HepG2 (cell line): Measurements from ENCODE around the gene GABRR2. TPM values are rescaled to one million over a fixed set of nuclear protein-coding genes. Genes with fewer than 3 reads are reported as not detected.
A peak's percentile ranks its signal among the peaks of the same experiment; 100 is the strongest.

Experiments
- ATAC-seq: fragments of 200-7000 bp; cut with Tn5 transposase; 3 replicates; pipeline ENCODE4 v1.9.1; 2020; ENCODE audit warnings: mild to moderate bottlenecking, moderate library complexity
- Bru-seq: library from RNA; stranded (reverse); fragments of 400-500 nt; gene quantifications from one replicate; lab custom pipeline; 2021; lab: Mats Ljungman, UMichigan
- BruChase-seq, 2 experiments: library from RNA; stranded (reverse); fragments of 400-500 nt; gene quantifications; one replicate each; lab custom pipeline; 2021; lab: Mats Ljungman, UMichigan
- BruUV-seq: library from RNA; stranded (reverse); fragments of 400-500 nt; replicated peaks from 2 replicates; lab custom pipeline; 2021; lab: Mats Ljungman, UMichigan
- CTCF ChIA-PET: fragments of 300-600 bp; formaldehyde crosslinking; extraction: SDS; loops from one replicate; lab custom pipeline; 2021; ENCODE audit warnings: low total read pairs, inconsistent platforms, low intra/inter-chr PET ratio; lab: Yijun Ruan, JAX
- POLR2A ChIA-PET: fragments of 350-600 bp; sonication (Branson Sonifier 250); formaldehyde crosslinking; loops from one replicate; lab custom pipeline; 2020; ENCODE audit warnings: antibody characterized with exemption, inconsistent platforms; lab: Yijun Ruan, JAX
- DNase-seq: peaks from one replicate; pipeline ENCODE4 v3.0.0-alpha.2; 2015; ENCODE audit warnings: low spot score
- FAIRE-seq: peaks from 3 replicates; lab custom pipeline; 2011; peaks lifted over from hg19 to GRCh38; lab: Jason Lieb, UNC
- H2AFZ ChIP-seq: one replicate; pipeline ENCODE4 v1.6.1; 2011; ENCODE audit warnings: low read length, inconsistent platforms
- H3K27ac ChIP-seq: fragments of 300-600 bp; 3 replicates; pipeline ENCODE4 v1.8.0; 2011; ENCODE audit warnings: mixed run types, mild to moderate bottlenecking, mixed read lengths, low read length, inconsistent platforms; ENCODE audit not compliant: insufficient read depth; ENCODE audit errors: extremely low read length
- H3K27me3 ChIP-seq, 2 experiments: fragments of 200-600 bp in 1 of 2; 2 replicates in 1 of 2; 3 replicates in 1 of 2; pipeline versions ENCODE4 v1.6.0 to v1.8.0; 2011; ENCODE audit warnings: low read length in 2 of 2, mild to moderate bottlenecking in 2 of 2, moderate library complexity in 2 of 2, inconsistent platforms in 1 of 2; ENCODE audit not compliant: insufficient read depth in 2 of 2, control insufficient read depth in 1 of 2
- H3K36me3 ChIP-seq, 2 experiments: fragments of 200-600 bp in 1 of 2; replicated peaks in 1 of 2; 2 replicates in 1 of 2; 3 replicates in 1 of 2; pipeline versions ENCODE4 v1.5.1 to v1.8.0; 2011; ENCODE audit warnings: low read length in 2 of 2, inconsistent platforms in 1 of 2; ENCODE audit not compliant: insufficient read depth in 2 of 2, control insufficient read depth in 1 of 2
- H3K4me1 ChIP-seq: 2 replicates; pipeline ENCODE4 v1.5.1; 2012; ENCODE audit warnings: low read length, inconsistent platforms; ENCODE audit not compliant: insufficient read depth
- H3K4me2 ChIP-seq: 2 replicates; pipeline ENCODE4 v1.6.0; 2011; ENCODE audit warnings: low read depth, low read length, inconsistent platforms
- H3K4me3 ChIP-seq, 3 experiments: fragments of 200-600 bp in 1 of 3; sonication (generic), shearing (Covaris generic) in 1 of 3; replicated peaks in 1 of 3; 2 replicates each; pipeline ENCODE4 v1.5.1; 2011 to 2016; ENCODE audit warnings: low read length in 3 of 3, inconsistent platforms in 2 of 3, low read depth in 2 of 3, mild to moderate bottlenecking in 2 of 3, control low read depth in 1 of 3, mixed read lengths in 1 of 3; ENCODE audit not compliant: insufficient read depth in 1 of 3
- H3K79me2 ChIP-seq: one replicate; pipeline ENCODE4 v1.6.1; 2011; ENCODE audit warnings: low read length, inconsistent platforms; ENCODE audit not compliant: insufficient read depth
- H3K9ac ChIP-seq: 2 replicates; pipeline ENCODE4 v1.6.0; 2011; ENCODE audit warnings: mild to moderate bottlenecking, low read depth, low read length, inconsistent platforms; ENCODE audit not compliant: insufficient read depth
- H3K9me3 ChIP-seq: 2 replicates; pipeline ENCODE4 v1.5.1; 2012; ENCODE audit warnings: mild to moderate bottlenecking, low read length
- H4K20me1 ChIP-seq: 2 replicates; pipeline ENCODE4 v1.6.0; 2011; ENCODE audit warnings: inconsistent platforms, mild to moderate bottlenecking, low read length, moderate library complexity; ENCODE audit not compliant: insufficient read depth
- MAFF ChIP-seq: IDR thresholded peaks from 2 replicates; pipeline ENCODE4 v1.6.1; 2011; ENCODE audit warnings: low read depth, low read length, improper control_type of control experiment
- PRPF4 ChIP-seq: fragments of 200-400 bp; formaldehyde crosslinking; IDR thresholded peaks from 2 replicates; pipeline ENCODE4 v1.6.1; 2016; ENCODE audit warnings: low read length, low read depth; ENCODE audit not compliant: poor library complexity, severe bottlenecking
- WGBS: methylation state at CpG from one replicate; pipeline ENCODE4 v1.1.6; 2017; ENCODE audit warnings: low lambda C conversion rate; 5-methylcytosine and 5-hydroxymethylcytosine counted together
- in situ Hi-C: cut with HindIII; loops from 2 replicates; pipeline ENCODE4 v1.10.0; 2017; ENCODE audit warnings: low pct_unique_long_range_greater_than_20kb; ENCODE audit not compliant: extremely low pct_ligation_motif_present
- intact Hi-C: fragments of 100-400 bp; cut with micrococcal nuclease; formaldehyde crosslinking; loops from one replicate; pipeline ENCODE4 v1.10.0; 2022; ENCODE audit not compliant: unreplicated experiment
- long read RNA-seq, 2 experiments: library from RNA in 1 of 2; library from polyadenylated mRNA in 1 of 2; stranded (forward) in 1 of 2; unstranded in 1 of 2; transcript quantifications; one replicate each; pipeline ENCODE4 v2.0.0, GENCODE V29; 2019 to 2022
- polyA minus RNA-seq, 3 experiments: library from RNA; depleted of rRNA, polyadenylated mRNA; stranded (reverse); fragments of >200 nt; gene quantifications; 2 replicates each; pipeline ENCODE4 v1.2.3, GENCODE V29; 2011; ENCODE audit warnings: low replicate concordance in 1 of 3
- polyA plus RNA-seq, 8 experiments: library from polyadenylated mRNA; depleted of rRNA in 3 of 8; stranded (reverse) in 7 of 8; unstranded in 1 of 8; fragments of >200 nt; fragmentation: Illumina TruSeq in 4 of 8; extraction: Trizol in 4 of 8; gene quantifications; 2 replicates each; pipeline versions ENCODE4 v1.2.1 to v1.2.3, GENCODE V29; 2011 to 2016; ENCODE audit warnings: low read depth in 4 of 8, missing spikeins in 1 of 8, mixed read lengths in 1 of 8; ENCODE audit not compliant: insufficient read depth in 1 of 8
- total RNA-seq, 5 experiments: library from RNA; depleted of rRNA; stranded (reverse); fragments of >200 nt; fragmentation: Illumina TruSeq; extraction: Trizol; gene quantifications; 2 replicates each; pipeline ENCODE4 v1.2.3, GENCODE V29; 2016; ENCODE audit warnings: low read depth in 1 of 5

GABRR2 gene
- not detected in 2 replicates for total RNA-seq (2016; rRNA removed; fragmentation: Illumina TruSeq; extraction: Trizol)
- total RNA-seq (2016; cell fraction: cytosol; rRNA removed; fragmentation: Illumina TruSeq; extraction: Trizol; ENCODE audit: low read depth), result not detected in 2 replicates
- total RNA-seq (2016; cell fraction: insoluble cytoplasmic fraction; rRNA removed; fragmentation: Illumina TruSeq; extraction: Trizol), result not detected in 2 replicates
- not detected in 2 replicates for total RNA-seq (2016; cell fraction: membrane; rRNA removed; fragmentation: Illumina TruSeq; extraction: Trizol)
- total RNA-seq (2016; cell fraction: nucleus; rRNA removed; fragmentation: Illumina TruSeq; extraction: Trizol), result not detected in 2 replicates
- 0.13 and 0.24 TPM in 2 replicates for polyA plus RNA-seq (2011; rRNA removed)
- 0.04 TPM in 1 of 2 replicates, not detected in the other for polyA plus RNA-seq (2011; cell fraction: cytosol; rRNA removed)
- polyA plus RNA-seq (2011; cell fraction: nucleus; rRNA removed), result 0.80 and 0.81 TPM in 2 replicates
- 0.20 TPM in 1 of 2 replicates, not detected in the other for polyA plus RNA-seq (2012)
- polyA plus RNA-seq (2016; cell fraction: cytosol; fragmentation: Illumina TruSeq; extraction: Trizol; ENCODE audit: low read depth), result not detected in 2 replicates
- not detected in 2 replicates for polyA plus RNA-seq (2016; cell fraction: insoluble cytoplasmic fraction; fragmentation: Illumina TruSeq; extraction: Trizol; ENCODE audit: low read depth)
- not detected in 2 replicates for polyA plus RNA-seq (2016; cell fraction: membrane; fragmentation: Illumina TruSeq; extraction: Trizol; ENCODE audit: low read depth)
- not detected in 2 replicates for polyA plus RNA-seq (2016; cell fraction: nucleus; fragmentation: Illumina TruSeq; extraction: Trizol; ENCODE audit: insufficient read depth, low read depth)
- 0.56 TPM in 1 of 2 replicates, not detected in the other for polyA minus RNA-seq (2011; rRNA and poly(A)+ RNA removed; ENCODE audit: low replicate concordance)
- polyA minus RNA-seq (2011; cell fraction: cytosol; rRNA and poly(A)+ RNA removed), result not detected in 2 replicates
- 0.37 TPM in 1 of 2 replicates, not detected in the other for polyA minus RNA-seq (2011; cell fraction: nucleus; rRNA and poly(A)+ RNA removed)
- Bru-seq, nascent RNA, result percentile 23 among the genes with signal in this experiment
- percentile 34 among the genes with signal in this experiment for BruChase-seq, experiment 1, labeled RNA remaining after a 6-hour chase
- BruChase-seq, experiment 2, labeled RNA remaining after a 2-hour chase, result percentile 40 among the genes with signal in this experiment
- long read RNA-seq, experiment 1, result 0 reads
- long read RNA-seq, experiment 2, result 0 reads

DNA sequence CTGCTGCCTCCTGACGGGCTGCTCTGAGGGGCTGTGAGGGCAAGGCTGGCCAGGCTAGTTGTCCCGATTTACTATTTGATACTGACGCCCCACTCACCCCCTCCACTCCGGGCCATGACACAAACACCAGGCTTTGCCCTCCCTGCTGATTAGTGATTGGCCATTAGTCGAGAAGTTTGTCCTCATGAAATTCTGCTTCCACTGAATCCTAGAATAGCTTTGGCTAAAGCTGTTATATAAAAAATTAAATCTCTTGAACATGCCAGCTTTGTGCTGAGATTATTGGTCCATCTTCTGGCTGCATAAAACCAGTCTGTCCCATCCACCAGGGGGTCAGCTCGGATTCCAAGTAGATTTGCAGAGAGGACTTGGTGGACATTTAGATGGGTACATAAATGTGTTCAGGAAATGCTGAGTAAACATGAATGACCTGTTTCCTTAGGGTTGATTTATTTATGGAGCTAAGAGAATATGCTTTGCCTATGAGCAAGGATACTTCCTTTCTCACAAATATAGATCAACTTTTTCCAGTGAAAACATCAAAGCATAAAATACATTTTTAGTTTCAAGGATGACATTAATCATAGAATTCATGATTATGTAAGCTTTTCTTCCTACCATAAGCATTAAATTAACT is at the start of gene GABRR2:
GABRR2 (minus strand) TSS at position 51 of the 637 bp plus-strand sequence. CDS start 134 bp downstream, outside the sequence.
- no peak within 1 kb of the TSS for H3K4me3 ChIP-seq
- H3K4me2 ChIP-seq, result no peak within 1 kb of the TSS
- DNase-seq (no peak), ATAC-seq (no peak), FAIRE-seq (no peak)
- peaks cover 17% of the 10 kb centered on the region for H3K4me1 ChIP-seq
- no peaks in the 10 kb centered on the region for H3K79me2 ChIP-seq
- H3K36me3 ChIP-seq, result no peaks in the 10 kb centered on the region
- 81% methylated on average over 6 of the region's 6 CpGs for WGBS
- 0 out of 2 replicates have a peak, but pooled peaks cover 3% of the 10 kb centered on the region for H3K9me3 ChIP-seq
- in situ Hi-C loops, result no loop called here
- no peak within 1 kb of the TSS for H2AFZ ChIP-seq
- no TSS peak for BruUV-seq
- intact Hi-C loops, result no loop called here
- H3K9ac ChIP-seq, result no peak within 1 kb of the TSS
- POLR2A ChIA-PET, result no interaction called here
- H3K27me3 ChIP-seq, result 0 out of 5 replicates have a peak, but pooled peaks cover 0 to 4% of the 10 kb centered on the region in 2 experiments
- H3K27ac ChIP-seq, result no peak within 1 kb of the TSS
- no peaks in the 10 kb centered on the region for H4K20me1 ChIP-seq
- no peak for TF ChIP-seq PRPF4
- 0 out of 2 replicates have a peak, but pooled peaks have one; percentile 1 for TF ChIP-seq MAFF
- CTCF ChIA-PET, result no interaction called here
